Body of pancreas (tissue), 4 donors: ENCODE data around the gene TBC1D19. TPM values are rescaled to one million over a fixed set of nuclear protein-coding genes. Genes with fewer than 3 reads are reported as not detected.

Source experiments
- ATAC-seq: fragments of 150-250 bp; one replicate; pipeline ENCODE4 v1.9.1; 2016
- DNase-seq, 4 donors: peaks; one replicate each; pipeline ENCODE4 v3.0.0-alpha.2; 2019
- H3K27ac ChIP-seq, 4 donors: fragments of 200-600 bp; sonication (generic); 1 replicate in 3 of 4; 2 replicates in 1 of 4; pipeline versions ENCODE4 v1.5.1 to v1.6.1; 2016 to 2019; ENCODE audit warnings: mild to moderate bottlenecking in 1 of 4, mixed read lengths in 1 of 4, moderate library complexity in 1 of 4
- H3K27me3 ChIP-seq, 2 donors: fragments of 200-600 bp; sonication (generic); one replicate each; pipeline ENCODE4 v1.6.0; 2016; ENCODE audit warnings: mild to moderate bottlenecking in 1 of 2
- H3K36me3 ChIP-seq, 2 donors: fragments of 200-600 bp; sonication (generic); replicated peaks in 1 of 2; 2 replicates each; pipeline ENCODE4 v1.5.1; 2016; ENCODE audit warnings: low read depth in 2 of 2; ENCODE audit not compliant: insufficient read depth in 1 of 2
- H3K4me1 ChIP-seq: fragments of 200-600 bp; sonication (generic); one replicate; pipeline ENCODE4 v1.6.0; 2016
- H3K4me3 ChIP-seq, 2 donors: fragments of 200-600 bp; sonication (generic); 1 replicate in 1 of 2; 2 replicates in 1 of 2; pipeline ENCODE4 v1.5.1; 2016 to 2019
- H3K9me3 ChIP-seq, 3 donors: fragments of 200-600 bp; sonication (generic); 1 replicate in 2 of 3; 2 replicates in 1 of 3; pipeline ENCODE4 v1.5.1; 2016
- CTCF ChIP-seq, 7 experiments: fragments of 450-650 bp in 4 of 7; fragments of 200-600 bp in 3 of 7; sonication (generic) in 3 of 7; IDR thresholded peaks; one replicate each; pipeline ENCODE4 v1.5.1; 2016 to 2019; ENCODE audit warnings: antibody characterized with exemption in 7 of 7
- POLR2A ChIP-seq, 3 donors: fragments of 450-650 bp; IDR thresholded peaks; one replicate each; pipeline ENCODE4 v1.6.1; 2016; ENCODE audit warnings: antibody characterized with exemption in 3 of 3, mild to moderate bottlenecking in 2 of 3
- WGBS, 2 donors: methylation state at CpG; one replicate each; pipeline ENCODE4 v1.1.5; 2017; 5-methylcytosine and 5-hydroxymethylcytosine counted together
- intact Hi-C: fragments of 100-400 bp; cut with DNase I; formaldehyde crosslinking; loops from one replicate; pipeline ENCODE4 v1.15.1; 2023
- total RNA-seq, 2 donors: library from RNA; depleted of rRNA; stranded (reverse); fragments of >200 nt; gene quantifications; one replicate each; pipeline ENCODE4 v1.1.0, GENCODE V29; 2016

TBC1D19 gene
- total RNA-seq, 2 donors from 2014 or later: 22.8 to 30.7 TPM

GRCh38 chr4:26737385-26737784 is 153.5 kb downstream of the TBC1D19 start:
- H3K36me3 ChIP-seq: no peaks in the 10 kb centered on the region
- no peak overlapping the region for H3K27ac ChIP-seq
- WGBS, 2 donors: 51 to 52% methylated on average over 1 of the region's 1 CpG
- ATAC-seq (no peak), DNase-seq (no peak)
- no peaks in the 10 kb centered on the region for H3K9me3 ChIP-seq
- no peaks in the 10 kb centered on the region for H3K27me3 ChIP-seq
- intact Hi-C loops: no loop called here
- H3K4me1 ChIP-seq: peaks cover 7% of the 10 kb centered on the region
- TF ChIP-seq CTCF (IDR thresholded peaks at IDR 0.05) (no peak), POLR2A (IDR thresholded peaks at IDR 0.05) (no peak)
- H3K4me3 ChIP-seq: no peak overlapping the region

- Histone ChIP-seq H3K9me3 (no peaks in the 10 kb centered on the region), H3K4me3 (no peak overlapping the region), H3K27ac (peak overlapping the region in 1 of 4 donors; percentile 49), H3K27me3 (no peaks in the 10 kb centered on the region), H3K4me1 (peaks cover 7% of the 10 kb centered on the region), H3K36me3 (no peaks in the 10 kb centered on the region)
- 20 to 37% methylated on average over 2 of the region's 2 CpGs for WGBS, 2 donors
- no peak for ATAC-seq
- intact Hi-C loops: no loop called here
- no peak for TF ChIP-seq CTCF (IDR thresholded peaks at IDR 0.05)
- TF ChIP-seq POLR2A (IDR thresholded peaks at IDR 0.05): no peak
- no peak for DNase-seq
Observed at GRCh38 chr4:26741491-26741871, 157.6 kb downstream of the TBC1D19 start.

GRCh38 chr4:26746802-26747213 is 162.9 kb downstream of the TBC1D19 start:
- Histone ChIP-seq H3K27ac (no peak overlapping the region), H3K4me1 (peaks cover 1% of the 10 kb centered on the region), H3K9me3 (no peaks in the 10 kb centered on the region), H3K36me3 (no peaks in the 10 kb centered on the region), H3K4me3 (no peak overlapping the region), H3K27me3 (no peaks in the 10 kb centered on the region)
- ATAC-seq: no peak
- 87 to 95% methylated on average over 5 of the region's 5 CpGs for WGBS, 2 donors
- intact Hi-C loops: no loop called here
- TF ChIP-seq CTCF (IDR thresholded peaks at IDR 0.05) (no peak), POLR2A (IDR thresholded peaks at IDR 0.05) (no peak)
- DNase-seq: no peak

- no peaks in the 10 kb centered on the region for H3K36me3 ChIP-seq
- no peaks in the 10 kb centered on the region for H3K27me3 ChIP-seq
- H3K4me3 ChIP-seq: no peak overlapping the region
- no peak for DNase-seq
- no peak for ATAC-seq
- no peak overlapping the region for H3K27ac ChIP-seq
- intact Hi-C loops: no loop called here
- no peaks in the 10 kb centered on the region for H3K9me3 ChIP-seq
- H3K4me1 ChIP-seq: no peaks in the 10 kb centered on the region
- no peak for TF ChIP-seq CTCF (IDR thresholded peaks at IDR 0.05)
- TF ChIP-seq POLR2A (IDR thresholded peaks at IDR 0.05): no peak
Observed at GRCh38 chr4:26748811-26749210, 164.9 kb downstream of the TBC1D19 start.

- H3K36me3 ChIP-seq: no peaks in the 10 kb centered on the region
- no peak for ATAC-seq
- H3K9me3 ChIP-seq: no peaks in the 10 kb centered on the region
- intact Hi-C loops: no loop called here
- H3K4me3 ChIP-seq: no peak overlapping the region
- DNase-seq: no peak
- no peak overlapping the region for H3K27ac ChIP-seq
- no peaks in the 10 kb centered on the region for H3K27me3 ChIP-seq
- 78 to 82% methylated on average over 2 of the region's 2 CpGs for WGBS, 2 donors
- H3K4me1 ChIP-seq: no peaks in the 10 kb centered on the region
- TF ChIP-seq CTCF (IDR thresholded peaks at IDR 0.05) (no peak), POLR2A (IDR thresholded peaks at IDR 0.05) (no peak)
Observed at GRCh38 chr4:26749867-26750266, 166.0 kb downstream of the TBC1D19 start.
